GM12878 (cell line): ENCODE data around the gene SLC25A28. TPM values are rescaled to one million over a fixed set of nuclear protein-coding genes. Genes with fewer than 3 reads are reported as not detected.

Source experiments
- HDAC6 ChIP-seq: fragments of 200-600 bp; sonication (generic); IDR thresholded peaks from one replicate; pipeline ENCODE4 v1.8.0; 2017; ENCODE audit warnings: antibody characterized with exemption; ENCODE audit not compliant: unreplicated experiment
- IKZF1 ChIP-seq: fragments of 450-650 bp; conservative IDR thresholded peaks from 2 replicates; pipeline ENCODE4 v1.6.1; 2017; ENCODE audit warnings: antibody characterized with exemption, mild to moderate bottlenecking
- IRF3 ChIP-seq: fragments of 450-650 bp; IDR thresholded peaks from 2 replicates; pipeline ENCODE4 v1.6.1; 2014; ENCODE audit warnings: mild to moderate bottlenecking
- IRF4 ChIP-seq: IDR thresholded peaks from 2 replicates; pipeline ENCODE4 v1.6.1; 2011; ENCODE audit warnings: low read depth, low read length
- MEF2A ChIP-seq: IDR thresholded peaks from 2 replicates; pipeline ENCODE4 v1.6.1; 2011; ENCODE audit warnings: low read depth, mild to moderate bottlenecking, low read length, moderate library complexity; ENCODE audit not compliant: insufficient read depth
- SP1 ChIP-seq: IDR thresholded peaks from one replicate; pipeline ENCODE4 v1.6.1; 2011; ENCODE audit warnings: low read depth, low read length
- ZNF274 ChIP-seq: IDR thresholded peaks from one replicate; pipeline ENCODE4 v1.8.0; 2011; ENCODE audit not compliant: insufficient read length, insufficient read depth
- polyA plus RNA-seq, 11 experiments: library from polyadenylated mRNA; depleted of rRNA in 4 of 11; unstranded in 6 of 11; stranded (reverse) in 5 of 11; fragments of >200 nt; fragmentation: Nextera tagmentation in 4 of 11; fragmentation: Illumina TruSeq in 1 of 11; extraction: Ambion mirVana in 4 of 11; extraction: Trizol in 1 of 11; gene quantifications; 1 replicate in 1 of 11; 2 replicates in 10 of 11; pipeline versions ENCODE4 v1.2.1 to v1.2.3, GENCODE V29; 2011 to 2016; ENCODE audit warnings: inconsistent platforms in 2 of 11, missing spikeins in 2 of 11, low read depth in 1 of 11
- small RNA-seq: library from RNA; depleted of rRNA; stranded (forward); fragments of <200 nt; gene quantifications from one replicate; pipeline ENCODE3, GENCODE V24; 2014
- total RNA-seq, 4 experiments: library from RNA; depleted of rRNA in 3 of 4; stranded (reverse); fragments of >200 nt in 3 of 4; fragmentation: Illumina TruSeq in 1 of 4; extraction: Trizol in 1 of 4; gene quantifications; 2 replicates each; pipeline versions ENCODE4 v1.2.1 to v1.2.3, GENCODE V29; 2013 to 2021

SLC25A28 gene
- total and polyA plus RNA-seq, 10 of the 15 experiments (the other 5 are each of a cell fraction or from before 2014, with no cell fraction given): 7.5 to 47.8 (median 24.9) TPM

GRCh38 chr10:99562631-99563030 is 57.6 kb downstream of the SLC25A28 start (continued):
- TF ChIP-seq HDAC6 (no peak), MEF2A (no peak), IRF4 (no peak), IRF3 (no peak), IKZF1 (no peak), SP1 (no peak), ZNF274 (no peak)

Small RNAs within 50 kb of the gene (small RNA-seq; reads per million reads assigned to genes)
- gene AL133353.1: not detected

Other genes starting within 250 kb of the SLC25A28 start
- gene GOT1, start 189.8 kb downstream of the SLC25A28 start, total RNA-seq (2014; rRNA removed): 37.1 and 42.2 TPM in 2 replicates
- gene GOT1, start 189.8 kb downstream of the SLC25A28 start, total RNA-seq (2014; rRNA removed; fragmentation: Illumina TruSeq; extraction: Trizol): 32.5 and 34.5 TPM in 2 replicates
- gene GOT1, start 189.8 kb downstream of the SLC25A28 start, total RNA-seq (2021): 35.6 and 36.4 TPM in 2 replicates
- gene GOT1, start 189.8 kb downstream of the SLC25A28 start, polyA plus RNA-seq (2011; rRNA removed): 30.1 and 44.4 TPM in 2 replicates
- 63.6 and 92.0 TPM in 2 replicates for gene GOT1, start 189.8 kb downstream of the SLC25A28 start, polyA plus RNA-seq (2014; fragmentation: Illumina TruSeq; extraction: Trizol)
- gene GOT1, start 189.8 kb downstream of the SLC25A28 start, polyA plus RNA-seq (2014; fragmentation: Nextera tagmentation; extraction: Ambion mirVana): 10 to 100 TPM; 56.2 to 58.4 TPM
- 33.8 and 38.9 TPM in 2 replicates for gene GOT1, start 189.8 kb downstream of the SLC25A28 start, polyA plus RNA-seq (2014; rRNA removed)
- gene GOT1, start 189.8 kb downstream of the SLC25A28 start, polyA plus RNA-seq (2016; fragmentation: Nextera tagmentation; extraction: Ambion mirVana): 10 to 100 TPM; 67.4 to 67.5 TPM
- gene NKX2-3, start 87.5 kb downstream of the SLC25A28 start, total RNA-seq (2014; rRNA removed): not detected in 2 replicates
- not detected in 2 replicates for gene NKX2-3, start 87.5 kb downstream of the SLC25A28 start, total RNA-seq (2014; rRNA removed; fragmentation: Illumina TruSeq; extraction: Trizol)
- gene NKX2-3, start 87.5 kb downstream of the SLC25A28 start, total RNA-seq (2021): not detected in 2 replicates
- gene NKX2-3, start 87.5 kb downstream of the SLC25A28 start, polyA plus RNA-seq (2011; rRNA removed): not detected in 2 replicates
- gene NKX2-3, start 87.5 kb downstream of the SLC25A28 start, polyA plus RNA-seq (2014; fragmentation: Illumina TruSeq; extraction: Trizol): not detected in 2 replicates
- gene NKX2-3, start 87.5 kb downstream of the SLC25A28 start, polyA plus RNA-seq (2014; fragmentation: Nextera tagmentation; extraction: Ambion mirVana): not detected
- gene NKX2-3, start 87.5 kb downstream of the SLC25A28 start, polyA plus RNA-seq (2014; rRNA removed): not detected in 2 replicates
- gene NKX2-3, start 87.5 kb downstream of the SLC25A28 start, polyA plus RNA-seq (2016; fragmentation: Nextera tagmentation; extraction: Ambion mirVana): not detected
- gene ENTPD7, start 39.1 kb upstream of the SLC25A28 start, total RNA-seq (2014; rRNA removed): 5.7 and 5.9 TPM in 2 replicates
- 6.1 and 6.4 TPM in 2 replicates for gene ENTPD7, start 39.1 kb upstream of the SLC25A28 start, total RNA-seq (2014; rRNA removed; fragmentation: Illumina TruSeq; extraction: Trizol)
- 6.5 and 6.7 TPM in 2 replicates for gene ENTPD7, start 39.1 kb upstream of the SLC25A28 start, total RNA-seq (2021)
- gene ENTPD7, start 39.1 kb upstream of the SLC25A28 start, polyA plus RNA-seq (2011; rRNA removed): 4.6 and 5.2 TPM in 2 replicates
- gene ENTPD7, start 39.1 kb upstream of the SLC25A28 start, polyA plus RNA-seq (2014; fragmentation: Illumina TruSeq; extraction: Trizol): 5.1 and 5.2 TPM in 2 replicates
- under 1 TPM; 0.73 to 0.90 TPM for gene ENTPD7, start 39.1 kb upstream of the SLC25A28 start, polyA plus RNA-seq (2014; fragmentation: Nextera tagmentation; extraction: Ambion mirVana)
- gene ENTPD7, start 39.1 kb upstream of the SLC25A28 start, polyA plus RNA-seq (2014; rRNA removed): 2.9 and 4.1 TPM in 2 replicates
- 1 to 10 TPM; 5.2 TPM for gene ENTPD7, start 39.1 kb upstream of the SLC25A28 start, polyA plus RNA-seq (2016; fragmentation: Nextera tagmentation; extraction: Ambion mirVana)
- 36.3 and 37.4 TPM in 2 replicates for gene COX15, start 111.7 kb upstream of the SLC25A28 start, total RNA-seq (2014; rRNA removed)
- gene COX15, start 111.7 kb upstream of the SLC25A28 start, total RNA-seq (2014; rRNA removed; fragmentation: Illumina TruSeq; extraction: Trizol): 30.6 and 32.9 TPM in 2 replicates
- gene COX15, start 111.7 kb upstream of the SLC25A28 start, total RNA-seq (2021): 37.8 and 38.9 TPM in 2 replicates
- gene COX15, start 111.7 kb upstream of the SLC25A28 start, polyA plus RNA-seq (2011; rRNA removed): 36.4 and 46.8 TPM in 2 replicates
- 38.1 and 44.7 TPM in 2 replicates for gene COX15, start 111.7 kb upstream of the SLC25A28 start, polyA plus RNA-seq (2014; fragmentation: Illumina TruSeq; extraction: Trizol)
- gene COX15, start 111.7 kb upstream of the SLC25A28 start, polyA plus RNA-seq (2014; fragmentation: Nextera tagmentation; extraction: Ambion mirVana): 10 to 100 TPM; 46.3 to 50.7 TPM
- gene COX15, start 111.7 kb upstream of the SLC25A28 start, polyA plus RNA-seq (2014; rRNA removed): 27.1 and 30.2 TPM in 2 replicates
- 10 to 100 TPM; 38.4 to 42.8 TPM for gene COX15, start 111.7 kb upstream of the SLC25A28 start, polyA plus RNA-seq (2016; fragmentation: Nextera tagmentation; extraction: Ambion mirVana)
- gene CUTC, start 111.8 kb upstream of the SLC25A28 start, total RNA-seq (2014; rRNA removed): 23.8 and 28.3 TPM in 2 replicates
- gene CUTC, start 111.8 kb upstream of the SLC25A28 start, total RNA-seq (2014; rRNA removed; fragmentation: Illumina TruSeq; extraction: Trizol): 34.3 and 36.2 TPM in 2 replicates
- 25.7 and 26.7 TPM in 2 replicates for gene CUTC, start 111.8 kb upstream of the SLC25A28 start, total RNA-seq (2021)
- 47.7 and 63.2 TPM in 2 replicates for gene CUTC, start 111.8 kb upstream of the SLC25A28 start, polyA plus RNA-seq (2011; rRNA removed)
- 34.3 and 42.5 TPM in 2 replicates for gene CUTC, start 111.8 kb upstream of the SLC25A28 start, polyA plus RNA-seq (2014; fragmentation: Illumina TruSeq; extraction: Trizol)
- 10 to 100 TPM; 64.6 to 71.7 TPM for gene CUTC, start 111.8 kb upstream of the SLC25A28 start, polyA plus RNA-seq (2014; fragmentation: Nextera tagmentation; extraction: Ambion mirVana)
- gene CUTC, start 111.8 kb upstream of the SLC25A28 start, polyA plus RNA-seq (2014; rRNA removed): 34.3 and 37.6 TPM in 2 replicates
- gene CUTC, start 111.8 kb upstream of the SLC25A28 start, polyA plus RNA-seq (2016; fragmentation: Nextera tagmentation; extraction: Ambion mirVana): 10 to 100 TPM; 44.0 to 49.6 TPM
- 0.11 and 0.93 TPM in 2 replicates for gene ABCC2, start 162.2 kb upstream of the SLC25A28 start, total RNA-seq (2014; rRNA removed)
- gene ABCC2, start 162.2 kb upstream of the SLC25A28 start, total RNA-seq (2014; rRNA removed; fragmentation: Illumina TruSeq; extraction: Trizol): 0.28 and 0.36 TPM in 2 replicates
- gene ABCC2, start 162.2 kb upstream of the SLC25A28 start, total RNA-seq (2021): 0.24 and 0.64 TPM in 2 replicates
- 0.95 and 1.1 TPM in 2 replicates for gene ABCC2, start 162.2 kb upstream of the SLC25A28 start, polyA plus RNA-seq (2011; rRNA removed)
- gene ABCC2, start 162.2 kb upstream of the SLC25A28 start, polyA plus RNA-seq (2014; fragmentation: Illumina TruSeq; extraction: Trizol): 0.14 and 0.35 TPM in 2 replicates
- gene ABCC2, start 162.2 kb upstream of the SLC25A28 start, polyA plus RNA-seq (2014; fragmentation: Nextera tagmentation; extraction: Ambion mirVana): under 1 TPM; 0.02 to 0.18 TPM
- gene ABCC2, start 162.2 kb upstream of the SLC25A28 start, polyA plus RNA-seq (2014; rRNA removed): 0.19 and 0.22 TPM in 2 replicates
- gene ABCC2, start 162.2 kb upstream of the SLC25A28 start, polyA plus RNA-seq (2016; fragmentation: Nextera tagmentation; extraction: Ambion mirVana): under 1 TPM; 0.20 to 0.21 TPM